ENCODE data around the gene LGALS4.
"Not testable (repeated sequence)": the region's sequence is repeated elsewhere in the genome, so short reads cannot be mapped to it uniquely, and the experiment has no call there.

DNA sequence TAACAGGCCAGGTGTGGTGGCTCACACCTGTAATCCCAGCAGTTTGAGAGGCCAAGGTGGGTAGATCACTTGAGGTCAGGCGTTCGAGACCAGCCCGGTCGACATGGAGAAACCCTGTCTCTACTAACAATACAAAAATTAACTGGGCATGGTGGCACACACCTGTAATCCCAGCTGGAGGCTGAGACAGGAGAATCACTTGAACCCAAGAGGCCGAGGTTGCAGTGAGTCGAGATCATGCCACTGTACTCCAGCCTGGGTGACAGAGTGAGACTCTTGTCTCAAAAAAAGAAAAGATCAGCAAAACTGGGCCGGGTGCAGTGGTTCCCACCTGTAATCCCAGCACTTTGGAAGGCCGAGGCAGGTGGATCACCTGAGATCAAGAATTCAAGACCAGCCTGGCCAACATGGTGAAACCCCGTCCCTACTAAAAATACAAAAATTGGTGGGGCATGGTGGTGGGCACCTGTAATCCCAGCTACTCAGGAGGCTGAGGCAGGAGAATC lies 50.8 kb downstream of the LGALS4 start:
- TF ChIP-seq EZH2 (IDR thresholded peaks at IDR 0.05; ENCODE audit: borderline replicate concordance, low read length): not testable (repeated sequence)
- TF ChIP-seq, protein P1, sequence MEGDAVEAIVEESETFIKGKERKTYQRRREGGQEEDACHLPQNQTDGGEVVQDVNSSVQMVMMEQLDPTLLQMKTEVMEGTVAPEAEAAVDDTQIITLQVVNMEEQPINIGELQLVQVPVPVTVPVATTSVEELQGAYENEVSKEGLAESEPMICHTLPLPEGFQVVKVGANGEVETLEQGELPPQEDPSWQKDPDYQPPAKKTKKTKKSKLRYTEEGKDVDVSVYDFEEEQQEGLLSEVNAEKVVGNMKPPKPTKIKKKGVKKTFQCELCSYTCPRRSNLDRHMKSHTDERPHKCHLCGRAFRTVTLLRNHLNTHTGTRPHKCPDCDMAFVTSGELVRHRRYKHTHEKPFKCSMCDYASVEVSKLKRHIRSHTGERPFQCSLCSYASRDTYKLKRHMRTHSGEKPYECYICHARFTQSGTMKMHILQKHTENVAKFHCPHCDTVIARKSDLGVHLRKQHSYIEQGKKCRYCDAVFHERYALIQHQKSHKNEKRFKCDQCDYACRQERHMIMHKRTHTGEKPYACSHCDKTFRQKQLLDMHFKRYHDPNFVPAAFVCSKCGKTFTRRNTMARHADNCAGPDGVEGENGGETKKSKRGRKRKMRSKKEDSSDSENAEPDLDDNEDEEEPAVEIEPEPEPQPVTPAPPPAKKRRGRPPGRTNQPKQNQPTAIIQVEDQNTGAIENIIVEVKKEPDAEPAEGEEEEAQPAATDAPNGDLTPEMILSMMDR (IDR thresholded peaks at IDR 0.05; ENCODE audit: low read length): not testable (repeated sequence)
